ENCODE data around the gene SALL4.

DNA sequence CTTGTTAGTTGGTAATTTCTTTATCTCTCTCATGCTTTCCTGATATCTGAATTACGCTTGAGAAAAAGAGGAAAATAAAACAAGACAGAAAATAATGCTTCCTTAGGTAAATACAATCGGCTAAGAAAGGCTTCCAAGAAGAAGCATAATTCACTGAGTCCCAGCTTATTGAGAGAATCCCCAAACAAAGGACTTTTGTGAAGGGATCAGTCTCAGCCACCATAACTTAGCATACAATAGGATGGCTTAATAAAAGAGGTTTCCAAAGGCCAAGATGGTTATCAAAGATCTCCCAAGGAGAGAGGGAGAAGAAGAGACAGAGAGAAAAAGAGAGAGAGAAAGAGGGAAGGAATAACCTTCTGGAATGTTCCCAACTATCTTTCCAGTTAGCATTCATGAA, 46.0 kb upstream of the SALL4 start:
- TF ChIP-seq, protein P1, sequence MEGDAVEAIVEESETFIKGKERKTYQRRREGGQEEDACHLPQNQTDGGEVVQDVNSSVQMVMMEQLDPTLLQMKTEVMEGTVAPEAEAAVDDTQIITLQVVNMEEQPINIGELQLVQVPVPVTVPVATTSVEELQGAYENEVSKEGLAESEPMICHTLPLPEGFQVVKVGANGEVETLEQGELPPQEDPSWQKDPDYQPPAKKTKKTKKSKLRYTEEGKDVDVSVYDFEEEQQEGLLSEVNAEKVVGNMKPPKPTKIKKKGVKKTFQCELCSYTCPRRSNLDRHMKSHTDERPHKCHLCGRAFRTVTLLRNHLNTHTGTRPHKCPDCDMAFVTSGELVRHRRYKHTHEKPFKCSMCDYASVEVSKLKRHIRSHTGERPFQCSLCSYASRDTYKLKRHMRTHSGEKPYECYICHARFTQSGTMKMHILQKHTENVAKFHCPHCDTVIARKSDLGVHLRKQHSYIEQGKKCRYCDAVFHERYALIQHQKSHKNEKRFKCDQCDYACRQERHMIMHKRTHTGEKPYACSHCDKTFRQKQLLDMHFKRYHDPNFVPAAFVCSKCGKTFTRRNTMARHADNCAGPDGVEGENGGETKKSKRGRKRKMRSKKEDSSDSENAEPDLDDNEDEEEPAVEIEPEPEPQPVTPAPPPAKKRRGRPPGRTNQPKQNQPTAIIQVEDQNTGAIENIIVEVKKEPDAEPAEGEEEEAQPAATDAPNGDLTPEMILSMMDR (IDR thresholded peaks at IDR 0.05), result no peak
- no peak for TF ChIP-seq POLR2A (IDR thresholded peaks at IDR 0.05)

Measured in stomach (tissue), 4 donors.